ENCODE measurements around the gene SFXN3. TPM values are rescaled to one million over a fixed set of nuclear protein-coding genes. Genes with fewer than 3 reads are reported as not detected.
A peak's percentile ranks its signal among the peaks of the same experiment; 100 is the strongest.

The SFXN3 gene
- total RNA-seq, 1 donor from 2014 or later, result 17.1 TPM

GRCh38 chr10:101042667-101043362 is 11.8 kb downstream of the SFXN3 start:
- peak; percentile 69 to 88 for DNase-seq (ENCODE audit: low spot score in 2 of 2, unreplicated experiment in 2 of 2)
- Mint-ChIP-seq H3K4me3 (peak overlapping the region; percentile 92), H3K27me3 (ENCODE audit: low read depth) (peaks cover 24% of the 10 kb centered on the region), H3K9me3 (no peaks in the 10 kb centered on the region), H3K4me1 (peaks cover 37% of the 10 kb centered on the region), H3K27ac (peak overlapping the region; percentile 98), H3K36me3 (peaks cover 4% of the 10 kb centered on the region)
- TF ChIP-seq CTCF (IDR thresholded peaks at IDR 0.05; ENCODE audit: unreplicated experiment), result no peak

- DNase-seq (ENCODE audit: low spot score in 2 of 2, unreplicated experiment in 2 of 2), result no peak
- no peak for TF ChIP-seq CTCF (IDR thresholded peaks at IDR 0.05; ENCODE audit: unreplicated experiment)
- peak overlapping the region; percentile 92 for H3K4me3 Mint-ChIP-seq
- peaks cover 29% of the 10 kb centered on the region for H3K27me3 Mint-ChIP-seq (ENCODE audit: low read depth)
- no peaks in the 10 kb centered on the region for H3K9me3 Mint-ChIP-seq
- no peaks in the 10 kb centered on the region for H3K36me3 Mint-ChIP-seq
- peak overlapping the region; percentile 98 for H3K27ac Mint-ChIP-seq
- H3K4me1 Mint-ChIP-seq, result peaks cover 42% of the 10 kb centered on the region
Measured at GRCh38 chr10:101043363-101043707, 12.3 kb downstream of the SFXN3 start.

GRCh38 chr10:101044117-101044516 is 13.1 kb downstream of the SFXN3 start:
- no peak for DNase-seq (ENCODE audit: low spot score in 2 of 2, unreplicated experiment in 2 of 2)
- Mint-ChIP-seq H3K36me3 (no peaks in the 10 kb centered on the region), H3K4me1 (peaks cover 48% of the 10 kb centered on the region), H3K9me3 (no peaks in the 10 kb centered on the region), H3K27ac (no peak overlapping the region), H3K4me3 (no peak overlapping the region), H3K27me3 (ENCODE audit: low read depth) (peaks cover 37% of the 10 kb centered on the region)
- TF ChIP-seq CTCF (IDR thresholded peaks at IDR 0.05; ENCODE audit: unreplicated experiment), result no peak

GRCh38 chr10:101046332-101047238 is 15.6 kb downstream of the SFXN3 start:
- TF ChIP-seq CTCF (IDR thresholded peaks at IDR 0.05; ENCODE audit: unreplicated experiment), result no peak
- Mint-ChIP-seq H3K27ac (no peak overlapping the region), H3K9me3 (no peaks in the 10 kb centered on the region), H3K4me1 (peaks cover 53% of the 10 kb centered on the region), H3K27me3 (ENCODE audit: low read depth) (peaks cover 60% of the 10 kb centered on the region), H3K36me3 (no peaks in the 10 kb centered on the region), H3K4me3 (peak overlapping the region; percentile 31)
- no peak for DNase-seq (ENCODE audit: low spot score in 2 of 2, unreplicated experiment in 2 of 2)

- Mint-ChIP-seq H3K36me3 (no peaks in the 10 kb centered on the region), H3K27me3 (ENCODE audit: low read depth) (peaks cover 65% of the 10 kb centered on the region), H3K9me3 (no peaks in the 10 kb centered on the region), H3K4me1 (peaks cover 46% of the 10 kb centered on the region), H3K27ac (no peak overlapping the region), H3K4me3 (peak overlapping the region; percentile 31)
- DNase-seq (ENCODE audit: low spot score in 2 of 2, unreplicated experiment in 2 of 2), result no peak
- TF ChIP-seq CTCF (IDR thresholded peaks at IDR 0.05; ENCODE audit: unreplicated experiment), result no peak
Measured at GRCh38 chr10:101047268-101047667, 16.2 kb downstream of the SFXN3 start.
